Measurements from ENCODE around the gene SLC8A3.

DNA sequence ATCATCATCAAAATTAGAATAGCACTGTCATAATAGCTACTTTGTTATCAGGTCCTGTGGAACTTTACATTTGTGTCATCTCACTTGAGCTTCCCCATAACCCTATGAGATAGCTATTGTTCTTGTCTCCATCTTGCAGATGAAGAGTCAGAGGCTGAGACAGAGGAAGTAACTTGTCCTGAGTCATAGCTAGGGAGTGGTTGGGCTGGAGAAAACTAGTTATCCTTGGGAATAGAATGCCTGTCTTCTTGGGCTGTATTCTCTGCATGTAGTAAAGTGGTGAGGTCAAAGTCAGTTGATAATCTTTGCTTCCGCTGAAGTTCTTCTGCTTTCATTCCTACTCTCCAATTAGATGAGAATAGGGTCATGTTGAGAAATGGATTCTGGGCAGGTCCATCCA is 192.5 kb downstream of the SLC8A3 start:
- no peak for TF ChIP-seq POLR2A (IDR thresholded peaks at IDR 0.05)
- TF ChIP-seq, protein P1, sequence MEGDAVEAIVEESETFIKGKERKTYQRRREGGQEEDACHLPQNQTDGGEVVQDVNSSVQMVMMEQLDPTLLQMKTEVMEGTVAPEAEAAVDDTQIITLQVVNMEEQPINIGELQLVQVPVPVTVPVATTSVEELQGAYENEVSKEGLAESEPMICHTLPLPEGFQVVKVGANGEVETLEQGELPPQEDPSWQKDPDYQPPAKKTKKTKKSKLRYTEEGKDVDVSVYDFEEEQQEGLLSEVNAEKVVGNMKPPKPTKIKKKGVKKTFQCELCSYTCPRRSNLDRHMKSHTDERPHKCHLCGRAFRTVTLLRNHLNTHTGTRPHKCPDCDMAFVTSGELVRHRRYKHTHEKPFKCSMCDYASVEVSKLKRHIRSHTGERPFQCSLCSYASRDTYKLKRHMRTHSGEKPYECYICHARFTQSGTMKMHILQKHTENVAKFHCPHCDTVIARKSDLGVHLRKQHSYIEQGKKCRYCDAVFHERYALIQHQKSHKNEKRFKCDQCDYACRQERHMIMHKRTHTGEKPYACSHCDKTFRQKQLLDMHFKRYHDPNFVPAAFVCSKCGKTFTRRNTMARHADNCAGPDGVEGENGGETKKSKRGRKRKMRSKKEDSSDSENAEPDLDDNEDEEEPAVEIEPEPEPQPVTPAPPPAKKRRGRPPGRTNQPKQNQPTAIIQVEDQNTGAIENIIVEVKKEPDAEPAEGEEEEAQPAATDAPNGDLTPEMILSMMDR (IDR thresholded peaks at IDR 0.05) = no peak
